ENCODE measurements around the gene CCDC190. TPM values are rescaled to one million over a fixed set of nuclear protein-coding genes. Genes with fewer than 3 reads are reported as not detected.

Gene CCDC190
- total RNA-seq, 2 experiments from 2014 or later, result not detected

GRCh38 chr1:162889989-162890388 lies 29.0 kb upstream of the CCDC190 start:
- TF ChIP-seq, protein P1, sequence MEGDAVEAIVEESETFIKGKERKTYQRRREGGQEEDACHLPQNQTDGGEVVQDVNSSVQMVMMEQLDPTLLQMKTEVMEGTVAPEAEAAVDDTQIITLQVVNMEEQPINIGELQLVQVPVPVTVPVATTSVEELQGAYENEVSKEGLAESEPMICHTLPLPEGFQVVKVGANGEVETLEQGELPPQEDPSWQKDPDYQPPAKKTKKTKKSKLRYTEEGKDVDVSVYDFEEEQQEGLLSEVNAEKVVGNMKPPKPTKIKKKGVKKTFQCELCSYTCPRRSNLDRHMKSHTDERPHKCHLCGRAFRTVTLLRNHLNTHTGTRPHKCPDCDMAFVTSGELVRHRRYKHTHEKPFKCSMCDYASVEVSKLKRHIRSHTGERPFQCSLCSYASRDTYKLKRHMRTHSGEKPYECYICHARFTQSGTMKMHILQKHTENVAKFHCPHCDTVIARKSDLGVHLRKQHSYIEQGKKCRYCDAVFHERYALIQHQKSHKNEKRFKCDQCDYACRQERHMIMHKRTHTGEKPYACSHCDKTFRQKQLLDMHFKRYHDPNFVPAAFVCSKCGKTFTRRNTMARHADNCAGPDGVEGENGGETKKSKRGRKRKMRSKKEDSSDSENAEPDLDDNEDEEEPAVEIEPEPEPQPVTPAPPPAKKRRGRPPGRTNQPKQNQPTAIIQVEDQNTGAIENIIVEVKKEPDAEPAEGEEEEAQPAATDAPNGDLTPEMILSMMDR (IDR thresholded peaks at IDR 0.05), result no peak
- Mint-ChIP-seq H3K27ac (no peak overlapping the region), H3K4me3 (no peak overlapping the region), H3K9me3 (no peaks in the 10 kb centered on the region), H3K36me3 (ENCODE audit: low read depth) (no peaks in the 10 kb centered on the region), H3K27me3 (peaks cover 18% of the 10 kb centered on the region), H3K4me1 (ENCODE audit: low read depth) (no peaks in the 10 kb centered on the region)
- intact Hi-C loops (cut with micrococcal nuclease), result no loop called here
- no peak for ATAC-seq
- ChIA-PET POLR2A (no interaction called here), CTCF (no interaction called here)
- no peak for DNase-seq

DNA sequence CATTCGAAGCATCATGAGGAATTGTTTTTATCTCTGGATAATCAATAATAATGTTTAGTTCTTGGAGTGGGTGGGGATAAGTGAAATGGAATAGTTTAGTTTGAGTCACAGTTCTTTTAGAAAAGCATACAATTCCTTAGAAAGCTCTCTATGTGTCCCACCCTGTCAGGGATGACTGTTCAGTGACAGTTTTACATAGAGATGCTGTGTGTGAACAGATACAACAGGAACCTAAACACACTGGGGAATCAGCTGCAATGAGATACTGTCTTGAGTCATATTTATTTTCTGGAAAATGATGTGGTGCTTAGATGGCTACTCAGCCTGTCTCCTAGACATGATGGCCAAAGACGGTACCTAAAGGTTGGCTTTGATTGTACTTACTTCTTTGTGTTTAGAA lies 25.7 kb upstream of the CCDC190 start:
- ATAC-seq, result no peak
- no peak overlapping the region for H3K27ac Mint-ChIP-seq
- intact Hi-C loops (cut with micrococcal nuclease), result no loop called here

GRCh38 chr1:162885265-162885664 lies 24.3 kb upstream of the CCDC190 start:
- TF ChIP-seq, protein P1 (IDR thresholded peaks at IDR 0.05), result no peak
- CTCF ChIA-PET, result interaction anchor here (1.0 to 1.3 kb wide), 3 partner anchors 16 to 37 kb away, joined by 3 to 5 read pairs (median 3); no protein-coding TSS in a partner anchor
- no peak overlapping the region for H3K27ac Mint-ChIP-seq
- H3K4me3 Mint-ChIP-seq, result no peak overlapping the region
- POLR2A ChIA-PET, result interaction anchor here (0.6 kb wide), 1 partner anchor 197 kb away, joined by 3 read pairs; no protein-coding TSS in a partner anchor
- ATAC-seq, result no peak
- intact Hi-C loops (cut with micrococcal nuclease), result no loop called here
- H3K9me3 Mint-ChIP-seq, result no peaks in the 10 kb centered on the region
- no peaks in the 10 kb centered on the region for H3K36me3 Mint-ChIP-seq (ENCODE audit: low read depth)
- no peak for DNase-seq
- peaks cover 6% of the 10 kb centered on the region for H3K27me3 Mint-ChIP-seq
- H3K4me1 Mint-ChIP-seq (ENCODE audit: low read depth), result no peaks in the 10 kb centered on the region

More for the DNA sequence above, 25.7 kb upstream of the CCDC190 start:
- Mint-ChIP-seq H3K4me1 (ENCODE audit: low read depth) (no peaks in the 10 kb centered on the region), H3K36me3 (ENCODE audit: low read depth) (no peaks in the 10 kb centered on the region), H3K27me3 (peaks cover 8% of the 10 kb centered on the region), H3K9me3 (no peaks in the 10 kb centered on the region), H3K4me3 (no peak overlapping the region)
- ChIA-PET CTCF (interaction anchor here (1.5 kb wide), 1 partner anchor 9 kb away, joined by 4 read pairs; no protein-coding TSS in a partner anchor), POLR2A (no interaction called here)
- TF ChIP-seq, protein P1 (IDR thresholded peaks at IDR 0.05), result no peak
- no peak for DNase-seq

DNA sequence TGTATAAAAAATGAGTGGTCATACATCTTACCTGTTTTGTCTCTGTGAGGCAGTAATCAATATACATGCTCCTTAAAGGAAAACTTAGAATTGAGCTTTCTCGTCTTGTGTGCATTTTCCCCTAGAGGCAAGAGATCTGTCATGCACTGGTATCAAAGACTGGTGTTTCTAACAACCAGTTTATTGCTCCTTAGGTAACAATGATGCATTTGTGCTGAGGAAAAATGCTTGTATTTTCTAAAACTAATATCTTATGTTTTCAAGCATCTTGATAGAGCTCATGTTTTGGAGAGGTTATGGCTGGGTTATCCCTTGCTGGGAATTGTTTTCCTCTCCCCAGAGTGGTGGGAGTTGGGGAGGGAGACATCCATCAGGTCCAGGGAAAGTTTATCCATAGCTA lies 23.9 kb upstream of the CCDC190 start:
- TF ChIP-seq, protein P1 (IDR thresholded peaks at IDR 0.05), result no peak
- ATAC-seq, result no peak
- Mint-ChIP-seq H3K4me1 (ENCODE audit: low read depth) (no peaks in the 10 kb centered on the region), H3K9me3 (no peaks in the 10 kb centered on the region), H3K36me3 (ENCODE audit: low read depth) (no peaks in the 10 kb centered on the region), H3K4me3 (no peak overlapping the region), H3K27ac (no peak overlapping the region), H3K27me3 (peaks cover 3% of the 10 kb centered on the region)
- intact Hi-C loops (cut with micrococcal nuclease), result no loop called here
- CTCF ChIA-PET, result interaction anchor here (1.0 to 1.3 kb wide), 2 partner anchors 17 to 37 kb away, joined by 3 to 5 read pairs; no protein-coding TSS in a partner anchor
- DNase-seq, result no peak
- POLR2A ChIA-PET, result no interaction called here

GRCh38 chr1:162882248-162882674 lies 21.3 kb upstream of the CCDC190 start:
- CTCF ChIA-PET, result interaction anchor here (1.2 kb wide), 1 partner anchor 34 kb away, joined by 3 read pairs; no protein-coding TSS in a partner anchor
- intact Hi-C loops (cut with micrococcal nuclease), result no loop called here

More at GRCh38 chr1:162882248-162882674, 21.3 kb upstream of the CCDC190 start:
- no peak overlapping the region for H3K4me3 Mint-ChIP-seq
- POLR2A ChIA-PET, result no interaction called here
- no peaks in the 10 kb centered on the region for H3K4me1 Mint-ChIP-seq (ENCODE audit: low read depth)
- TF ChIP-seq, protein P1 (IDR thresholded peaks at IDR 0.05), result no peak
- H3K9me3 Mint-ChIP-seq, result no peaks in the 10 kb centered on the region
- DNase-seq (no peak), ATAC-seq (no peak)
- peaks cover 10% of the 10 kb centered on the region for H3K27me3 Mint-ChIP-seq
- H3K27ac Mint-ChIP-seq, result no peak overlapping the region
- H3K36me3 Mint-ChIP-seq (ENCODE audit: low read depth), result no peaks in the 10 kb centered on the region

All from activated CD8-positive, alpha-beta T cell treated with anti-CD3 and anti-CD28 coated beads for 36 hours (primary cell).